SJCRH30 (cell line): ENCODE data around the gene GKN1. TPM values are rescaled to one million over a fixed set of nuclear protein-coding genes. Genes with fewer than 3 reads are reported as not detected.

Experiments
- DNase-seq, 2 experiments: peaks; one replicate each; pipeline ENCODE4 v3.0.0-alpha.2; 2015 to 2020
- H3K27ac ChIP-seq: fragments of 250-450 bp; sonication (Bioruptor Pico); 2 replicates; pipeline ENCODE4 v1.5.1; 2020; ENCODE audit warnings: mild to moderate bottlenecking, moderate library complexity
- H3K27me3 ChIP-seq: fragments of 250-450 bp; sonication (Bioruptor Pico); 2 replicates; pipeline ENCODE4 v1.5.1; 2020; ENCODE audit warnings: mild to moderate bottlenecking, moderate library complexity
- H3K36me3 ChIP-seq: fragments of 250-450 bp; sonication (Bioruptor Pico); 2 replicates; pipeline ENCODE4 v1.5.1; 2020; ENCODE audit warnings: mild to moderate bottlenecking, moderate library complexity
- H3K4me1 ChIP-seq: fragments of 250-450 bp; sonication (Bioruptor Pico); 2 replicates; pipeline ENCODE4 v1.5.1; 2020; ENCODE audit warnings: mild to moderate bottlenecking, moderate library complexity
- H3K4me3 ChIP-seq: fragments of 250-450 bp; sonication (Bioruptor Pico); 2 replicates; pipeline ENCODE4 v1.5.1; 2020; ENCODE audit warnings: mild to moderate bottlenecking, moderate library complexity
- H3K9me3 ChIP-seq: fragments of 250-450 bp; sonication (Bioruptor Pico); replicated peaks from 2 replicates; pipeline ENCODE4 v1.5.1; 2020; ENCODE audit warnings: mild to moderate bottlenecking, moderate library complexity
- total RNA-seq: library from RNA; depleted of rRNA; stranded (reverse); fragments of >200 nt; shearing (Covaris generic); gene quantifications from 2 replicates; pipeline ENCODE4 v1.2.3, GENCODE V29; 2014

Gene GKN1
- total RNA-seq, 1 experiment from 2014 or later: not detected

GRCh38 chr2:69007603-69008002 lies 33.2 kb downstream of the GKN1 start:
- Histone ChIP-seq H3K4me3 (no peak overlapping the region), H3K27me3 (no peaks in the 10 kb centered on the region), H3K27ac (no peak overlapping the region), H3K4me1 (no peaks in the 10 kb centered on the region), H3K36me3 (no peaks in the 10 kb centered on the region), H3K9me3 (no peaks in the 10 kb centered on the region)
- no peak for DNase-seq

GRCh38 chr2:69010437-69011194 lies 36.2 kb downstream of the GKN1 start:
- DNase-seq: no peak
- H3K4me1 ChIP-seq: peaks cover 5% of the 10 kb centered on the region

GRCh38 chr2:69011611-69012157 lies 37.2 kb downstream of the GKN1 start:
- H3K4me3 ChIP-seq: no peak overlapping the region
- no peak overlapping the region for H3K27ac ChIP-seq
- H3K36me3 ChIP-seq: peaks cover 2% of the 10 kb centered on the region
- no peaks in the 10 kb centered on the region for H3K27me3 ChIP-seq
- H3K4me1 ChIP-seq: peaks cover 15% of the 10 kb centered on the region
- H3K9me3 ChIP-seq: no peaks in the 10 kb centered on the region
- DNase-seq: peak in 1 of 2 experiments; percentile 33

More at GRCh38 chr2:69010437-69011194, 36.2 kb downstream of the GKN1 start:
- Histone ChIP-seq H3K9me3 (no peaks in the 10 kb centered on the region), H3K36me3 (no peaks in the 10 kb centered on the region; the same call in 1 of the 2 replicates), H3K4me3 (no peak overlapping the region), H3K27me3 (no peaks in the 10 kb centered on the region), H3K27ac (no peak overlapping the region)

GRCh38 chr2:69012310-69013141 lies 38.1 kb downstream of the GKN1 start:
- DNase-seq: peak; percentile 32 to 88
- no peaks in the 10 kb centered on the region for H3K9me3 ChIP-seq
- H3K27ac ChIP-seq: peak overlapping the region; percentile 84
- H3K36me3 ChIP-seq: peaks cover 3% of the 10 kb centered on the region
- H3K27me3 ChIP-seq: no peaks in the 10 kb centered on the region
- H3K4me3 ChIP-seq: peak overlapping the region; percentile 98
- peaks cover 15% of the 10 kb centered on the region for H3K4me1 ChIP-seq

- Histone ChIP-seq H3K4me3 (peak within 1 kb of the TSS; percentile 98), H3K27ac (peak within 1 kb of the TSS; percentile 84), H3K36me3 (peaks cover 3% of the 10 kb centered on the region), H3K4me1 (peaks cover 15% of the 10 kb centered on the region), H3K27me3 (no peaks in the 10 kb centered on the region), H3K9me3 (no peaks in the 10 kb centered on the region)
- DNase-seq: peak; percentile 90 to 95
Observed at GRCh38 chr2:69013142-69013839, 38.9 kb downstream of the GKN1 start, which contains the start of gene ANTXR1. TSS of gene ANTXR1 (plus strand) at chr2:69013179. CDS start at chr2:69013500, 321 bp downstream.

- Histone ChIP-seq H3K4me1 (peaks cover 15% of the 10 kb centered on the region), H3K27me3 (no peaks in the 10 kb centered on the region), H3K27ac (peak overlapping the region; percentile 84), H3K36me3 (peaks cover 5% of the 10 kb centered on the region), H3K9me3 (no peaks in the 10 kb centered on the region), H3K4me3 (peak overlapping the region; percentile 98)
- DNase-seq: peak; percentile 54 to 74
Observed at GRCh38 chr2:69013840-69014821, 39.7 kb downstream of the GKN1 start.

GRCh38 chr2:69017080-69017479 lies 42.6 kb downstream of the GKN1 start:
- Histone ChIP-seq H3K27ac (no peak overlapping the region), H3K9me3 (no peaks in the 10 kb centered on the region), H3K4me3 (no peak overlapping the region), H3K36me3 (peaks cover 10% of the 10 kb centered on the region), H3K4me1 (peaks cover 15% of the 10 kb centered on the region), H3K27me3 (no peaks in the 10 kb centered on the region)
- no peak for DNase-seq

GRCh38 chr2:69017835-69018234 lies 43.4 kb downstream of the GKN1 start:
- no peak overlapping the region for H3K4me3 ChIP-seq
- no peaks in the 10 kb centered on the region for H3K27me3 ChIP-seq
- H3K4me1 ChIP-seq: peaks cover 15% of the 10 kb centered on the region
- H3K27ac ChIP-seq: no peak overlapping the region
- H3K9me3 ChIP-seq: no peaks in the 10 kb centered on the region
- H3K36me3 ChIP-seq: peaks cover 10% of the 10 kb centered on the region
- no peak for DNase-seq

- Histone ChIP-seq H3K36me3 (peaks cover 11% of the 10 kb centered on the region), H3K27me3 (no peaks in the 10 kb centered on the region), H3K9me3 (no peaks in the 10 kb centered on the region), H3K4me1 (peaks cover 15% of the 10 kb centered on the region), H3K4me3 (no peak overlapping the region), H3K27ac (no peak overlapping the region)
- no peak for DNase-seq
Observed at GRCh38 chr2:69018678-69019095, 44.3 kb downstream of the GKN1 start.

GRCh38 chr2:69020496-69021426 lies 46.3 kb downstream of the GKN1 start:
- Histone ChIP-seq H3K4me1 (peaks cover 9% of the 10 kb centered on the region), H3K27me3 (no peaks in the 10 kb centered on the region), H3K9me3 (no peaks in the 10 kb centered on the region), H3K36me3 (peaks cover 12% of the 10 kb centered on the region), H3K4me3 (no peak overlapping the region), H3K27ac (no peak overlapping the region)
- DNase-seq: no peak

- Histone ChIP-seq H3K9me3 (no peaks in the 10 kb centered on the region), H3K4me3 (no peak overlapping the region), H3K4me1 (no peaks in the 10 kb centered on the region; the same call in 1 of the 2 replicates), H3K27me3 (no peaks in the 10 kb centered on the region), H3K27ac (no peak overlapping the region), H3K36me3 (peaks cover 10% of the 10 kb centered on the region)
- no peak for DNase-seq
Observed at GRCh38 chr2:69021727-69022126, 47.3 kb downstream of the GKN1 start.

- no peak overlapping the region for H3K4me3 ChIP-seq
- DNase-seq: no peak
- no peaks in the 10 kb centered on the region for H3K27me3 ChIP-seq
- H3K36me3 ChIP-seq: peaks cover 9% of the 10 kb centered on the region
- no peaks in the 10 kb centered on the region for H3K4me1 ChIP-seq
- no peak overlapping the region for H3K27ac ChIP-seq
- no peaks in the 10 kb centered on the region for H3K9me3 ChIP-seq
Observed at GRCh38 chr2:69022548-69022947, 48.1 kb downstream of the GKN1 start.

GRCh38 chr2:69023236-69023635 lies 48.8 kb downstream of the GKN1 start:
- DNase-seq: no peak
- no peak overlapping the region for H3K4me3 ChIP-seq

More at GRCh38 chr2:69023236-69023635, 48.8 kb downstream of the GKN1 start:
- H3K9me3 ChIP-seq: no peaks in the 10 kb centered on the region
- peaks cover 14% of the 10 kb centered on the region for H3K36me3 ChIP-seq
- no peaks in the 10 kb centered on the region for H3K27me3 ChIP-seq
- H3K4me1 ChIP-seq: no peaks in the 10 kb centered on the region
- H3K27ac ChIP-seq: no peak overlapping the region
